Measurements from ENCODE around the gene CREB5.

The CREB5 gene

GRCh38 chr7:28440055-28440601, 27.8 kb downstream of the CREB5 start:
- no peak for DNase-seq

GRCh38 chr7:28442540-28443420, 30.5 kb downstream of the CREB5 start:
- no peak for DNase-seq

GRCh38 chr7:28446131-28446530, 33.8 kb downstream of the CREB5 start:
- DNase-seq: no peak

GRCh38 chr7:28447071-28447470, 34.8 kb downstream of the CREB5 start:
- DNase-seq: no peak

GRCh38 chr7:28448708-28449107, 36.4 kb downstream of the CREB5 start:
- no peak for DNase-seq

GRCh38 chr7:28452681-28453080, 40.4 kb downstream of the CREB5 start:
- no peak for DNase-seq

- no peak for DNase-seq
These were observed 43.2 kb downstream of the CREB5 start for GRCh38 chr7:28455486-28455885.

- DNase-seq: no peak
These were observed 43.7 kb downstream of the CREB5 start for GRCh38 chr7:28456044-28456443.

GRCh38 chr7:28458732-28459131, 46.4 kb downstream of the CREB5 start:
- no peak for DNase-seq

GRCh38 chr7:28459306-28459705, 47.0 kb downstream of the CREB5 start:
- DNase-seq: no peak

- no peak for DNase-seq
These were observed 53.4 kb downstream of the CREB5 start for GRCh38 chr7:28465697-28466096.

GRCh38 chr7:28466341-28466740, 54.0 kb downstream of the CREB5 start:
- no peak for DNase-seq

- DNase-seq: no peak
These were observed 54.6 kb downstream of the CREB5 start for GRCh38 chr7:28466885-28467284.

- no peak for DNase-seq
These were observed 57.2 kb downstream of the CREB5 start for GRCh38 chr7:28469562-28469961.

- DNase-seq: no peak
These were observed 58.0 kb downstream of the CREB5 start for GRCh38 chr7:28470344-28470743.

GRCh38 chr7:28472332-28472731, 60.0 kb downstream of the CREB5 start:
- no peak for DNase-seq

GRCh38 chr7:28473571-28474281, 61.4 kb downstream of the CREB5 start:
- no peak for DNase-seq

GRCh38 chr7:28474282-28474638, 61.9 kb downstream of the CREB5 start:
- no peak for DNase-seq

GRCh38 chr7:28474640-28475039, 62.3 kb downstream of the CREB5 start:
- DNase-seq: no peak

GRCh38 chr7:28477041-28477442, 64.7 kb downstream of the CREB5 start:
- no peak for DNase-seq

GRCh38 chr7:28478656-28479055, 66.3 kb downstream of the CREB5 start:
- DNase-seq: no peak

- no peak for DNase-seq
These were observed 67.2 kb downstream of the CREB5 start for GRCh38 chr7:28479507-28479947.

- no peak for DNase-seq
These were observed 68.3 kb downstream of the CREB5 start for GRCh38 chr7:28480595-28480994.
